HepG2 (cell line): ENCODE measurements around the gene UTP11. TPM values are rescaled to one million over a fixed set of nuclear protein-coding genes. Genes with fewer than 3 reads are reported as not detected.

ENCODE experiments used
- ATAC-seq: fragments of 200-7000 bp; cut with Tn5 transposase; 3 replicates; pipeline ENCODE4 v1.9.1; 2020; ENCODE audit warnings: mild to moderate bottlenecking, moderate library complexity
- BruUV-seq: library from RNA; stranded (reverse); fragments of 400-500 nt; replicated peaks from 2 replicates; lab custom pipeline; 2021; lab: Mats Ljungman, UMichigan
- CTCF ChIA-PET: fragments of 300-600 bp; formaldehyde crosslinking; extraction: SDS; loops from one replicate; lab custom pipeline; 2021; ENCODE audit warnings: low total read pairs, inconsistent platforms, low intra/inter-chr PET ratio; lab: Yijun Ruan, JAX
- POLR2A ChIA-PET: fragments of 350-600 bp; sonication (Branson Sonifier 250); formaldehyde crosslinking; loops from one replicate; lab custom pipeline; 2020; ENCODE audit warnings: antibody characterized with exemption, inconsistent platforms; lab: Yijun Ruan, JAX
- DNase-seq: peaks from one replicate; pipeline ENCODE4 v3.0.0-alpha.2; 2015; ENCODE audit warnings: low spot score
- FAIRE-seq: peaks from 3 replicates; lab custom pipeline; 2011; peaks lifted over from hg19 to GRCh38; lab: Jason Lieb, UNC
- H2AFZ ChIP-seq: one replicate; pipeline ENCODE4 v1.6.1; 2011; ENCODE audit warnings: low read length, inconsistent platforms
- H3K27ac ChIP-seq: fragments of 300-600 bp; 3 replicates; pipeline ENCODE4 v1.8.0; 2011; ENCODE audit warnings: mixed run types, mild to moderate bottlenecking, mixed read lengths, low read length, inconsistent platforms; ENCODE audit not compliant: insufficient read depth; ENCODE audit errors: extremely low read length
- H3K27me3 ChIP-seq, 2 experiments: fragments of 200-600 bp in 1 of 2; 2 replicates in 1 of 2; 3 replicates in 1 of 2; pipeline versions ENCODE4 v1.6.0 to v1.8.0; 2011; ENCODE audit warnings: low read length in 2 of 2, mild to moderate bottlenecking in 2 of 2, moderate library complexity in 2 of 2, inconsistent platforms in 1 of 2; ENCODE audit not compliant: insufficient read depth in 2 of 2, control insufficient read depth in 1 of 2
- H3K36me3 ChIP-seq, 2 experiments: fragments of 200-600 bp in 1 of 2; replicated peaks in 1 of 2; 2 replicates in 1 of 2; 3 replicates in 1 of 2; pipeline versions ENCODE4 v1.5.1 to v1.8.0; 2011; ENCODE audit warnings: low read length in 2 of 2, inconsistent platforms in 1 of 2; ENCODE audit not compliant: insufficient read depth in 2 of 2, control insufficient read depth in 1 of 2
- H3K4me1 ChIP-seq: 2 replicates; pipeline ENCODE4 v1.5.1; 2012; ENCODE audit warnings: low read length, inconsistent platforms; ENCODE audit not compliant: insufficient read depth
- H3K4me2 ChIP-seq: 2 replicates; pipeline ENCODE4 v1.6.0; 2011; ENCODE audit warnings: low read depth, low read length, inconsistent platforms
- H3K4me3 ChIP-seq, 3 experiments: fragments of 200-600 bp in 1 of 3; sonication (generic), shearing (Covaris generic) in 1 of 3; replicated peaks in 1 of 3; 2 replicates each; pipeline ENCODE4 v1.5.1; 2011 to 2016; ENCODE audit warnings: low read length in 3 of 3, inconsistent platforms in 2 of 3, low read depth in 2 of 3, mild to moderate bottlenecking in 2 of 3, control low read depth in 1 of 3, mixed read lengths in 1 of 3; ENCODE audit not compliant: insufficient read depth in 1 of 3
- H3K79me2 ChIP-seq: one replicate; pipeline ENCODE4 v1.6.1; 2011; ENCODE audit warnings: low read length, inconsistent platforms; ENCODE audit not compliant: insufficient read depth
- H3K9ac ChIP-seq: 2 replicates; pipeline ENCODE4 v1.6.0; 2011; ENCODE audit warnings: mild to moderate bottlenecking, low read depth, low read length, inconsistent platforms; ENCODE audit not compliant: insufficient read depth
- H3K9me3 ChIP-seq: 2 replicates; pipeline ENCODE4 v1.5.1; 2012; ENCODE audit warnings: mild to moderate bottlenecking, low read length
- H4K20me1 ChIP-seq: 2 replicates; pipeline ENCODE4 v1.6.0; 2011; ENCODE audit warnings: inconsistent platforms, mild to moderate bottlenecking, low read length, moderate library complexity; ENCODE audit not compliant: insufficient read depth
- AGO2 ChIP-seq: fragments of 200-400 bp; formaldehyde crosslinking; optimal IDR thresholded peaks from 2 replicates; pipeline ENCODE3; 2017; ENCODE audit warnings: mild to moderate bottlenecking, low read depth, low read length, moderate library complexity
- ELF1 ChIP-seq: sonication (generic); formaldehyde crosslinking; IDR thresholded peaks from 2 replicates; pipeline ENCODE4 v1.4.0; 2020; ENCODE audit warnings: missing genetic modification reagents
- KLF16 ChIP-seq, 2 experiments: sonication (generic) in 1 of 2; formaldehyde crosslinking in 1 of 2; IDR thresholded peaks; 2 replicates each; pipeline versions ENCODE4 v1.6.1 to v1.8.0; 2016 to 2023; ENCODE audit warnings: missing genetic modification reagents in 2 of 2, missing compliant biosample characterization in 1 of 2
- MTA3 ChIP-seq: sonication (generic); formaldehyde crosslinking; IDR thresholded peaks from 2 replicates; pipeline ENCODE4 v1.4.0; 2020; ENCODE audit warnings: missing genetic modification reagents
- RAD21 ChIP-seq: fragments of 450-650 bp; formaldehyde crosslinking; IDR thresholded peaks from 2 replicates; pipeline ENCODE4 v1.5.0; 2020; ENCODE audit warnings: mild to moderate bottlenecking
- SMC3 ChIP-seq: IDR thresholded peaks from 2 replicates; pipeline ENCODE4 v1.6.1; 2011; ENCODE audit warnings: low read length, improper control_type of control experiment
- TMF1 ChIP-seq: sonication (generic); formaldehyde crosslinking; IDR thresholded peaks from 2 replicates; pipeline ENCODE4 v1.8.1; 2022; ENCODE audit warnings: low read depth, missing genetic modification reagents
- ZNF329 ChIP-seq: sonication (generic); formaldehyde crosslinking; IDR thresholded peaks from 2 replicates; pipeline ENCODE4 v1.9.0; 2021; ENCODE audit warnings: low read depth, mild to moderate bottlenecking, missing genetic modification reagents
- WGBS: methylation state at CpG from one replicate; pipeline ENCODE4 v1.1.6; 2017; ENCODE audit warnings: low lambda C conversion rate; 5-methylcytosine and 5-hydroxymethylcytosine counted together
- in situ Hi-C: cut with HindIII; loops from 2 replicates; pipeline ENCODE4 v1.10.0; 2017; ENCODE audit warnings: low pct_unique_long_range_greater_than_20kb; ENCODE audit not compliant: extremely low pct_ligation_motif_present
- intact Hi-C: fragments of 100-400 bp; cut with micrococcal nuclease; formaldehyde crosslinking; loops from one replicate; pipeline ENCODE4 v1.10.0; 2022; ENCODE audit not compliant: unreplicated experiment
- polyA plus RNA-seq, 8 experiments: library from polyadenylated mRNA; depleted of rRNA in 3 of 8; stranded (reverse) in 7 of 8; unstranded in 1 of 8; fragments of >200 nt; fragmentation: Illumina TruSeq in 4 of 8; extraction: Trizol in 4 of 8; gene quantifications; 2 replicates each; pipeline versions ENCODE4 v1.2.1 to v1.2.3, GENCODE V29; 2011 to 2016; ENCODE audit warnings: low read depth in 4 of 8, missing spikeins in 1 of 8, mixed read lengths in 1 of 8; ENCODE audit not compliant: insufficient read depth in 1 of 8
- total RNA-seq, 5 experiments: library from RNA; depleted of rRNA; stranded (reverse); fragments of >200 nt; fragmentation: Illumina TruSeq; extraction: Trizol; gene quantifications; 2 replicates each; pipeline ENCODE4 v1.2.3, GENCODE V29; 2016; ENCODE audit warnings: low read depth in 1 of 5

The UTP11 gene
- total and polyA plus RNA-seq, 2 of the 13 experiments (the other 11 are each of a cell fraction or from before 2014, with no cell fraction given): 13.5 to 44.8 TPM

DNA sequence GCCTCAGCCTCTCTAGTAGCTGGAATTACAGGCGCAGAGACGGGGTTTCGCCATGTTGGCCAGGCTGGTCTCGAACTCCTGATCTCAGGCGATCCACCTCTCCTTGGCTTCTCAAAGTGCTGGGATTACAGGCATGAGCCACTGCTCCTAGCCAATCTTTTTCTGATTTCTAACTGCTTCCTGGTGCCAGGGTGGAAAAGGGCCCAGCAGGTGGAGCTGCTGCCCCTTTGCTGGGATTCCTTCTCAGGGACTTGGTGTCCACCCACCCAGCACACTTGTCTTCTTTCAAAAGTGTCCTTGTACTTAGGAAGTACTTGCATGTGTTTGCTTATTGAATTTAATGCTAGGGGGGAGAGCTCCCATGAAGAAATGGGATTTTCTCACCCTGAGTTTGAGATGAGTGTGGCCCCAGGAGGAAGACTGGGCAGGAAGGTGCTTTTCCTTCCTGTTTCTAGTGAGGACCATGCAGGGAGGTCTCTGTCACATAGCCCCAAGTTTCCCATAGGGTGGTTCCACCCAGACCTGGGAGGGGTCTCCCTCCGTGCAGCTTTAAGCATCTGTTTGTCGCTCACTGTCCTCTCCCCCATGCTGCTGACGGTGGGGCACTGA is 14.2 kb downstream of the UTP11 start (continued):
- no peak for TF ChIP-seq MTA3
- peak; percentile 69 for TF ChIP-seq SMC3
- peak; percentile 35; the same call in 1 of the 2 replicates for TF ChIP-seq ELF1 (CRISPR knock-in tag)
- TF ChIP-seq TMF1 (CRISPR knock-in tag): no peak
- TF ChIP-seq ZNF329: no peak
- peak; percentile 51; the same call in 1 of the 2 replicates for TF ChIP-seq RAD21

DNA sequence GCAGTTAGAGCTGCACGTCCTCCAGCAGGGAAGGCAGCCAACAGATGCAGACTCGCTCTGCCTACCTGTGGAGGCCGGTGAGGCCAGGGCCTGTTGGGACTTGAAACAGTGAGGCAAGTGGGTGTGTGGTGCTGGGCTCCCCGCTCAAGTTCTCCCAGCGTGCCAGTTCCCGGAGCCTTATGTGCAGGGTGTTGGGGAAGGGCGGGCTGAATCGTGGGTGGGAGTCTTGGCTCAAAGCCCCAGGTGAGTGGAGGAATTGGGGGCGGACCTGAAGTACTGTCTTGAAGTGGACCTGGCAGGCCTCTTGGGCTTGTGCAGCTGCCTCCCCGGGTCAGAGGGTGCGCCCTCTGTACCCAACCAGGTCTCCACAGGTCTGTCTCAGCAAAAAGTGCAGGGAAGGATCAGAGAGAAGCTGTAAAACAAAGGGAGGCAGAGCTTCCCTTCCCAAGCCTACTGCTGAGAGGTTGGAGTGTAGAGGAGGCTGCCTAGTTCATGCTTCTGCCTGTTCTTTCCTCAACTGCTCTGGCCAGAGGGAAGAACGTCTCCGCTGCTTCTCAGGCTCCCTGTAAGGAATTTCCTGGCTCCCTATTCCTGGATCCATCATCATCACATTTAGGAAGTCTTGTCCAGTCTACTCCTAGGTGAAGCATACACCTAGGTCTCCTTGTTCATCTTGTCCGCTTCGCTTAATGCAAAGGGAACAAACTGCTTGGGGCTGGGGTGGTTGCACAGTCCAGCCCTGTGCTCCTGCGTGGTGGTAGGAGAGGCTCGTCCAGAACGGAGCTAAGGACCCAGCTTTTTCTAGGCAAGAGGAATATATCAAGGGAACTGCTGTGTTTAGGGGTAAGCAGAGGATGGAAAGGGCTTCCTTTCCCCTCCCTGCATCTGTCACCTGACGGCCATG is 14.9 kb downstream of the UTP11 start:
- Histone ChIP-seq H3K4me1 (peaks cover 25% of the 10 kb centered on the region), H3K27me3 (no peaks in the 10 kb centered on the region), H3K27ac (no peak overlapping the region), H3K9ac (no peak overlapping the region), H3K36me3 (peaks cover 11 to 27% of the 10 kb centered on the region in 2 experiments; a peak in 4 of 5 replicates), H3K4me2 (no peak overlapping the region), H3K4me3 (no peak overlapping the region)
- no peak for ATAC-seq
- CTCF ChIA-PET: interaction anchor here (1.1 to 1.4 kb wide), 2 partner anchors 560 to 808 kb away, joined by 4 to 11 read pairs; no protein-coding TSS in a partner anchor
- no peak for DNase-seq
- in situ Hi-C loops (no loop called here), intact Hi-C loops (no loop called here)
- WGBS: 94% methylated on average over 16 of the region's 19 CpGs
- no peak for TF ChIP-seq KLF16 (CRISPR knock-in tag; IDR thresholded peaks at IDR 0.05)
- peak; percentile 74 for TF ChIP-seq AGO2
- TF ChIP-seq, all 625 proteins: peak for 1
- POLR2A ChIA-PET: interaction anchor here (0.6 kb wide), 1 partner anchor 1777 kb away, joined by 3 read pairs; no protein-coding TSS in a partner anchor
- Histone ChIP-seq H3K9me3 (no peaks in the 10 kb centered on the region), H2AFZ (no peak overlapping the region), H4K20me1 (no peaks in the 10 kb centered on the region), H3K79me2 (no peaks in the 10 kb centered on the region)
- BruUV-seq: no TSS peak
- no peak for FAIRE-seq
